Muscle of back (tissue), 11 donors: ENCODE measurements around the gene PLXNA4. TPM values are rescaled to one million over a fixed set of nuclear protein-coding genes. Genes with fewer than 3 reads are reported as not detected.
"Not testable (repeated sequence)": the region's sequence is repeated elsewhere in the genome, so short reads cannot be mapped to it uniquely, and the experiment has no call there.

Experiments used
- DNase-seq, 3 donors: peaks; one replicate each; pipeline versions ENCODE4 v3.0.0 to v3.0.0-alpha.2; 2013
- polyA plus RNA-seq, 10 donors: library from polyadenylated mRNA; unstranded; fragments of 120-200 nt; gene quantifications; one replicate each; pipeline ENCODE4 v1.2.1, GENCODE V29; 2013; ENCODE audit not compliant: insufficient read length in 10 of 10

The PLXNA4 gene
- polyA plus RNA-seq, 10 donors: 2.2 to 8.5 (median 4.0) TPM

DNA sequence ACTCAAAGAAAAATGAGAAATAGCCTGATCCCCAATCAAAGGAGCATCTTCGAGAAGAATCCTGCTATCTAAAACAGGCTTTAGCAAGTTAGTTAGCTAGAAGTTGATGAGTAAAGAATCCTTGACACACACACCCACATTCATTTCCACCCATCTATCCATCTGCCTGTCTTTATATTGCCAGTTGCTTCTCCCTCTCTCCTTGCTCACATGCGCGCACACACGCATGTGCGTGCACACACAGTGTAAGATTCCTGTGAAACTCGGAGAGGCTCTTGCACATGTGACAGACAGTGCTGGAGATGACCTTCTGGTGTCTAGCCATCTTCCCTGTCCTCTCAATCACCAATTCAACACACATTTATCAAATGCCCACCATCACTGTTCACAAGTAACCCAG is 393.3 kb downstream of the PLXNA4 start:
- no peak for DNase-seq

DNA sequence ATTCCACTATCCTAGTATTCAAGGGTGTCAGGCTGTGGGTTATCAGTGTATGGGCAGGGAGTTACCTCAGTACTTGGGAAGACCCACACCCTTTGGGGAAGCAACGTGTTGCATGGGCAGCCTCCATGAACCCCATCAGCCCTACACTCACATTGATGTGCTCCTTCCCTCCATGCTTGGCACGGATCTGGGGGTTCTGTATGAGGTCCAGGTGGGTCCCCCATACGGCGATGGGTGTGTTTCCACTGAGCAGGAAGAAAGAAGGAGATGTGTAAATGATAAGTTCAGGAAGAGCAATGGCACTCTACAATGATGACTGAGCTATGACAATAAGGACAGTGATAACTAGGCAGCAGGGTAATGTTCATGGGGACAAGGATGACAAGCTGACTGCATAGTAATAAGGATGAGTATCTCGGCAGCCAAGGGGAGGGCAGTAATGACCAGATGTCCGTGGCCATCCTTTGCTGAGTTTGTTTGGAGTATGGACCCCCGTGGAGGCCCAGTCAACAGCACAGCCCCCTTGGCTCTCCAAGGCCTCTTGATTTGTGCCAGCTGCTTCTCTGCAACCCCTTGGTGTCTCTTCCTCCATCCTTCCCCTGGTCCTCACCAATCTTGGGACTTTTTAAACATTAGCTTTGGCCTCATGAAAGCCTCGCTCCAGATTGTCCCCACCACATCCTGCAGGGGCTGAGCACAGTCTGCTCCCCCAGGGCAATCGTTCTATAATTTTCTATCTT is 394.2 kb downstream of the PLXNA4 start:
- no peak for DNase-seq

DNA sequence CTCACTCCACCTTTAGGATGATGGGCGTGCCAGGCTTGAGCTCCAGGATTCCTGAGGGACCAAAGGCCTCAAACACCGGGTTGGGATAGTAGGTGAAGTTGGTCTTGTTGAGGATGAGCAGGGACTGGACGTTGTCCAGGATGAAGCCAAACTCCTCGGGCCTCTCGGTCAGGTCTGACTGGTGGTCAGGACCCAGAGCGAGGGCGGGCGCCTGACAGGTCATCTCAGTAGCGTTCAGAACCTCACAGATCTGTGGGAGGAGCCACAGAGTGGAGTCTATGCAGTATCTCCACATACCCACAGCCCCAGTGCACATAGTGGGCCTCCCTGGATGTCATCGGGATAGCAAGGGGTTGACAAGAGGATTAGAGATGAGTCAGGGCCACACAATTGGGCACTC is 394.9 kb downstream of the PLXNA4 start:
- no peak for DNase-seq

DNA sequence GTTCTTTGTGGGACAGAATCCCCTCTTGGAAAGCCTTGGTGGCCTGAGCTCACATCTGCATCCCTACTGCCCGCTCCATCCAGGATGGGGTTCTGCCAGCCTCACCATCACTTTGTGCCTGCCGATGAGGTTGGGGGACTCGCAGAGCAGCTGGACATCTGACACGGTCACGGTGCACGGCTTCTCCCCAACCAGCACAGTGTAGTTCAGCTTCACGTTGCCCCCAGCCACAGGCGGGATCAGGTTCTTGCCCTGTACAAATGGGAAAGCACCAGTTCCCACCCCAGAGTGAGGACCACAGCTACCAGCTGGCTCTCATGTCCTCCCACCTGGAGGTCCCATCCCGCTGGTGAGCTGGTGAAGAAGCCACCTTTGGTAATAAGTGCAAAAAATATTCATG is 395.8 kb downstream of the PLXNA4 start:
- no peak for DNase-seq

DNA sequence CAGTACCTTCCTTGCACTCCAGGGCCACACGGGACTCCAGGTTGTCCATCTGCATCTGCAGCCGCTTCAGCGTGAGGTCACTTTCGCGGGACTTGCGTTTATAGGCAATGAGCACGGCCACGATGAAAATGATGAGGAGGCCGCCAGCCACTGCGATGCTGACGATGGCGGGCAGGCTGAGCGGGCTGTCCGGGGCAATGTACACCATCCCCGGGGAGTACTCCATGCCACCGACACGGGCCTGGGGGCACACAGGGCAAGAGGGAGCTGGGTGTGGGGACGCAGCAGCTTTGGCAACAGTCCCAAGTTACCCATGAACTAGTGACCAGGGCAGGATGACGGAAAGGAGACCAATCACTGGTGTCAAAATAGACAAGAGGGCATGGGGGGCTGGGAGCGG is 396.6 kb downstream of the PLXNA4 start:
- no peak for DNase-seq

DNA sequence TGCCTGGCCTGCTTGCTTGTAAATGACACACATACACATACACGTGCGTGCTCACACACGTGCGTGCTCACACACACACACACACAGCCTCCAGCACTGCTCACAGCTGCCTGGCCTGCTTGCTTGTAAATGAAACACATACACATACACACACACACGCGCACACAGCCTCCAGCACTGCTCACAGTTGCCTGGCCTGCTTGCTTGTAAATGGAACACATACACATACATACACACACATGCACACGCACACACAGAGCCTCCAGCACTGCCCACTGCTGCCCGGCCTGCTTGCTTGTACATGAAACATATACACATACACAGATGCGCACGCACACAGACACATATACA is 397.2 kb downstream of the PLXNA4 start:
- peak in 1 of 3 donors; percentile 19 for DNase-seq

DNA sequence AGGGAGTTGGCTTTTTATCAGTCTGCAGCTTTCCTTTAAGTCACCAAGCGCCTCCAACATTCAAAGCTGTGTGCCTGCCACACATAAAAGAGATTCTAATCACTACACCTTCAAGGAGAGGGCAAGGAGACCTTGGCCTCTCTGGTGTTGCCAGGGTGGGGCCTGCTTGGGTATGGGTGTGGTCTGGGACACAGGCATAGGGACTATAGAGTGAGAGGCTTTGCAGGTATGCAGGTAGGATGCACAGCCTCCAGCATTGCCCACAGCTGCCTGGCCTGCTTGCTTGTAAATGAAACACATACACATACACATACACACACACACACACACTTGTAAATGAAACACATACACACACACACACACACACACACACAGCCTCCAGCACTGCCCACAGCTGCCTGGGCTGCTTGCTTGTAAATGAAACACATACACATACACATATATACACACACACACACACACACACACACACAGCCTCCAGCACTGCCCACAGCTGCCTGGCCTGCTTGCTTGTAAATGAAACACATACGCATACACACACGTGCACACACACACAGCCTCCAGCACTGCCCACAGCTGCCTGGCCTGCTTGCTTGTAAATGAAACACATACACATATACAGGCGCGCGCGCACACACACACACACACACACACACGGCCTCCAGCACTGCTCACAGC is 397.7 kb downstream of the PLXNA4 start:
- DNase-seq: not testable (repeated sequence)

DNA sequence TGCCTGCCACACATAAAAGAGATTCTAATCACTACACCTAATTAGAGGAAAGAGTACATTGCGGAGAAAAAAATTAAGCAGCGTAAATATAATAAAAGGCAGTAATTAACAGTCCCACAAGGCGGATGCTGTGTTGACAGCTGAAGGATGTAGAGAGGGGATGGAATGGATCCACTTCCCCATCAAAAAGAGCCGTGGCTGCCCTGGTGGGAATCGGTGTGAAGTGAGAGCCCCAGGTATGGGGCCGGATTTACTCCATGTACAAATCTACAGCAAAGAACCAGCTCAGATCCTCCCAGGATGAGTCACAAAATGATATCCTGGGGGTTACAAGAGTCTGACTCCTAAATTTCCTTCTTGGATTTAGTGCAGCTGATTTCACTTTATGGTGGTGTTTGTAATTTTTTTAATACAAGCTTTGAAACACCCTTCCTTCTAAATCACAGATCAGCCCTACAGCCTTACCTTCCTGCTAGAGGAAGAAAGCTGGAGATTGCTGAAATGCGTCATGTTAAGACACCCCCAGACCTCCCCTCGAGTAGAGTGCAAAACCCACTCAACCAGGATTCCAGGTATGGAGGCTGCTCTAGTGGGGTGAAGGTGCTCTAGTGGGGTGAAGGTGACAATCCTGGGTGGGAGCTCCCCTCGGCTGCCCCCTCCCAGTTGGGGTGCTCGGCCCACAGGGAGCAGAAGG is 398.4 kb downstream of the PLXNA4 start:
- DNase-seq: no peak

DNA sequence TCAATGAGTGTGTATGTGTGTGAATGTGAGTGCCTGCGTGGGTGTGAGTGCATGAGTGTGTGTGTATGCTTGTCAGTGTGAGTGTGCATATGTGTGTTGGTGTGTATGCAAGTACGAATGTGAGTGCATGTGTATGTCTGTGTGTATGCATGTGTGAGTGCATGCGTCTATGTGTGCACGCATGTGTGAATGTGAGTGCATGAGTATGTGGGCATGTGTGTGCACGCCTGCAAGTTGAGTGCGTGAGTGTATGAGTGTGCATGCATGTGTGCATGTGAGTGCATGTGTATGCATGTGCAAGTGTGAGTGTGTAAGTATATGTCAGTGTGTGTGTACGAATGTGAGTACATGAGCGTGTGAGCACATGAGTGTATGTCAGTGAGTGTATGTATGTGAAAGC is 399.6 kb downstream of the PLXNA4 start:
- DNase-seq: no peak

DNA sequence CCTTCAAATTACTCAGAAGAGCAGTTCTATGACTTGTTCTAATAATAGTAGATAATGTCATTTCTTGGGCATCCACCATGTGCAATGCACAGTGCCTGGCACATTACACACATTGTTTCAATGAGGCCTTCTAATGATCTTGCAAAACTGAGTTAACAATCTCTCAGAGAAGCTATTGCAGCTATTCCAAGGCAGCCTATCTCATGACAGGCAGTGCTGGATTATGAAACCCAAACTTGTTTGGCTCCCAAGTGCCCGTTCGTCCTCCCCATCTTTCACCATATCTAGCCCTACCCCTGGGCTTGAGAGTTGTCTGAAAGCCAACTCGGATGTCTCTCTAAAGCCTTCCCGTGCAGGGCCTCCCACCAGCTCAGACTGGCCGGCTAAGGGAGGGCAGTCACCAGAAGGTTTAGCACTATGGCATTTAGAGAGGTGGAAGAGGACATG is 405.1 kb downstream of the PLXNA4 start:
- no peak for DNase-seq

DNA sequence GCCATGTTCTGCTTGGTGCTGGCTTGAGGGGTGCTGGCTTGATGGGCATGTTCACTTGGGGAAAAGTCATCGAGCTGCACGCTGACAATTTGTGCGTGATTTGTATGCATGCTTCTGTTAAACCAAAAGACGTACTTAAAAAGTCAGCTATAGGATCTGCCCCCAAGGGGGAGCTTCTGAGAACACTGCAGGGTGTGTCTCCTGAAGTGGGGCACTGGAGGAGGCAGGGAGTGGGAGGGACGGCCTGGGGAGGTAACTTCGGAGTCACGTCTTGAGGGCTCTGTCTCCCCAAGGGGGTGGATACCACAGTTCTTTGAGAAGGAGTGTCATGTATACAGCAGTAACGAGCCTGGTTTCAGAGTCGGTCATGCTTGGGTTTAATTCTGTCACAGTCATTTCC is 406.5 kb downstream of the PLXNA4 start:
- no peak for DNase-seq

DNA sequence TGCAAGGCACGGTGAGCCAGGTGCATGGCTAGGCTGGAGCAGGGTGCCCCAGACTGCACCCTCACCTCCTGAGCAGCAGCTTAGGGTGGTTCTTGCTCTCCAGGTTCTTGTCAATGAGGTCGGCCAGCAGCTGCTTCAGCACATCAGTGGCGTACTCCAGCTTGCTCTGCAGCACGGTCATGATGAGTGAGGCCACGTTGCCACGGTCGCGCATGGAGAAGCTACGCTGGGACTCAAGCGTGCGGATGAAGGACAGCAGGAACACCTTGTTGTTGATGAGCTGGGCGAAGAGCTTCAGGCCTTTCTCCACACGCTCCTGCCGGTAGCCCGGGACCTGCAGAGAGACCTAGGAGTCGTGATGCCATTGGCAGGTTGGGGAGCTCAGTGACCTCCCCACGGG is 408.0 kb downstream of the PLXNA4 start:
- no peak for DNase-seq

DNA sequence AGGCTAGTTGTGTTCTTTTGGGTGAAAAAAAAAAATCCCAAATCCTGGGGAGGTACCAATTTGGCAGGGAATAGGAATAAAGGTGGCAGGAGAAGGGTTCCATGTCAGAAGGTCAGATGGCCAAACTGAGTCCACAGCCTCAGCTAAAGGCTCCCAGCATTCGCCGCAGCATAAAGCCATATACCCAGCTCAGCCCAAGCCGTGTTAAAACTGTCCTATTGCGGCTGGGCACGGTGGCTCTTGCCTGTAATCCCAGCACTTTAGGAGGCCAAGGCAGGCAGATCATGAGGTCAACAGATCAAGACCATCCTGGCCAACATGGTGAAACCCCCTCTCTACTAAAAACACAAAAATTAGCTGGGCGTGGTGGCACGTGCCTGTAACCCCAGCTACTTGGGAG is 410.6 kb downstream of the PLXNA4 start:
- not testable (repeated sequence) for DNase-seq

DNA sequence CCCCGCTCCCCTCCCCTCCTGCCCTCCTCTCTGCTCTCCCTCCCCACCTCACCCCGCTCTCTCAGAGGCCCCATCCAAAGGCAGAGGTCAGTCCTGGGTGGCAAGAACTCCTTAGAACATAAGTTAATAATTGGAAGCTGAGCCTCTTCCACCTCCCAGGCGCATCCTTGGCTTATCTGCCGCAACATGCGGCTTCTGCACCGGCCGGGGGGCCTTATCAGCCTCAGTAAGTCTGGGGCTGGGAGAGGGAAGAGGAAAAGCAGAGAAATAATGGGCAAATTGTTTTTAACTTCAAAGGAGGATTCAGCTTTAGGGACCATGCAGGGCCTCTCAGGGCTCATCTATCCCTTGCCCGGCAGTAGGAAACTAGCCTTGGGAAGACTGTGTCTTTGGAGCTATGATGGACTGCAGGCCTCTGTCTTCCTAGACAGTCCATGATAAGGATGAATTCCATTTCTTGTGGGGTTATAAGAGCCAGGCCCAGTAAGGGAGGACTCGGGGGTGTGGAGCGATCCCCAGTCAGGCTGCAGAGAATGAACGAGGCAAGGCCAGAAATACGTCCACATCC is 411.6 kb downstream of the PLXNA4 start:
- DNase-seq: no peak

DNA sequence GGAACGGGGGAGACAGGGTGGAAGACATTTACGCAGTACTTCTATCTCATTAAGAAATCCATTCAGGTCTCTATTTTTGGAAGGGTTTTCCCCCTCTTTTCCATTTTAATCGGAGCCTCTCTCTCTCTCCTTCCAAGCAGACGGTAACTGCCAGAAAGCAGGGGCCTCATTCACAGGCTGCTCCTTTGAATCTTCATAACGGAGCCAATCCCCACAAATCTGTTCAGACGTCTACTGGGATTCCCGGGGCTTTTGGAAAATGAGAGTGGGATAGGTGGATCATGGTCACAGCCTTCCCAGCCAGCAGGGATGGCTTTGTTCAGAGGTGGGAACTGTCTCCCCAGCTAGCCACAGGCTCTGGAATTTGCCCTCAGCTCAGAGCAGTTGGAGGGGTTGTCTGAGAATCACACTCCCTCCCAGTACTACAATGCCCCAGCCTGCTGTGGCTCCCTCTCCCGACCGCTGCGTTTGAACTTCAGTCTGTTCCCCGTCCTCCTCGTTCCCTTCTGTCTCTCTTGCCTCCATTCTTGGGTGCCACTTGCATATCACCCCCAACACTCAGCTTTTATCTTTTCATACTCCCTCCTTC is 413.6 kb downstream of the PLXNA4 start:
- peak in 2 of 3 donors; percentile 27 to 61 for DNase-seq

DNA sequence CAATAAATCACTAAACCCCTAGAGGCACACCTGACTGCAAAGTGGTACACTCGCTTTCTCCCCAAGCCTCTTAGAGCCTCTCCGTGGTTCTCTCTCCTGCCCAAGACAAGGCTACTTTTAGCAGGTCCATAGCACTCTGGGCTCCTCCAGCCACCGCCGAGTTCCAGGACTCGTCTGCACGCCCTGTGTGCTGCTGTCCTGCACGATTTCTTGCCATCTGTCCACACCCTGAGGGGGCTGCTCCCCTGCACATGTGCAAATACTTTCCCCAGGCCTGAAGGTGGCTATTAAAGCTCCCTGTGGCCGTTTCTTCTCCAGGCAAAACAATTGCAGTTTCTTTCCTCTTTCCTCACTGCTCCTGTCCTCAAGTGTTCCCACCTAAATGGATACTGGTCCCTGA is 414.3 kb downstream of the PLXNA4 start:
- DNase-seq: peak in 1 of 3 donors; percentile 13

DNA sequence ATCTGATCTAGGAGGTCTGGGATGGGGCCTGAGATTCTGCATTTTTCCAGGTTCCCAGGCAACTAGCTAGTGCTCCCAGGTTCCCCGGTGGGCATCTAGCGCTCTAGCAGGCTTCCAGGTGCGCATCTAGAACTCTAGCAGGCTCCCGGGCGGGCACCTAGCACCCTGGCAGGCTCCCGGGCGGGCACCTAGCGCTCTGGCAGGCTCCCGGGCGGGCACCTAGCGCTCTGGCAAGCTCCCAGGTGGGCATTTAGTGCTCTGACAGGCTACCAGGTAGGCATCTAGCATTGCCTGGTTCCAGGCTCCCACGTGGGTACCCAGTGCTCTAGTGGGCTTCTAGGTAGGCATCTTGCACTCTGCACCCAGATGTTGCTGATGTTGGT is 414.7 kb downstream of the PLXNA4 start:
- no peak for DNase-seq

DNA sequence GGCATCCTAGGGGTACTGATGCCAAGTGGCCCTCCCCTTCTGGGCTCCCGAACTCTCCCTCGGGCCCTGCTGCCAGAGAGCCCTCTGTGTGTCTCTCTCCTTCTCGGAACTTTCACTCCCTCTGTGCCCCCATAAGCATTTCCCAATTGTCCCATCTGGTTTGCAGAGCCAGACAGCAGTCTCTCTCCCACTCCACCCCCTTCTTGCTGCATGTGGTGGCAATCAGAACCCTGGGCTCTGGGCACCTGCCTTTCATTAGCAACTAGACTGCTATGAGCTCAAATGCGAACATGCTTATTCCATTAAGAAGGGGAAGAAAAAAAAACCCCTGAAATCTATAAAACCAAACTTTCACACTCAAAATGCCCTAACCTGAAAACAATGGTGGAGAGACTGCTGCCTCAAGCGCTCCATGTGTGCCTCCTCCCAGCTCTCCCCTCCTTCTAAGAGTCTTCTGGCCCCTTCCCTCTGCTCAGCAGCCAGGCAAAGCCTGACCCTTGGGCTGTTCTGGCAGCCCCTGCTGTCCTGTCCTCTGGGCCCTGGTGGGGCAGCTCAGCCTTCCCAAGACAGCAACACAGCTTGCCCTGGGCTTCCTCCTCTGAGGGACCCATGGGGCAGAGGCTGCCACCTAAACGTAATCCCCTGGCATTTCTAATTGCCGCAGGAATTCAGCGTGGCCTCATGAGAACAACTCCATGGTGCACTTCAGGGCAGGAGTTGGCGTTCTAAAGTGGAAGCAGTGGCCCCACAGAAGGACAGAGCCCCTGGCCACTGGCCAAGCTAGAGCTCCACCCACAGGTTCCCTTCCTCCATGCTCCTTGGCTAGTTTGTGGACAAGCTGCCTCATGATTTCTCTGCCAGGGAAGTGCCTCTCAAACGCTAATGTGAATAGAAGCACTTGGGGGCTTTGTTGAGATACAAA is 415.4 kb downstream of the PLXNA4 start:
- DNase-seq: peak in 1 of 3 donors; percentile 26

DNA sequence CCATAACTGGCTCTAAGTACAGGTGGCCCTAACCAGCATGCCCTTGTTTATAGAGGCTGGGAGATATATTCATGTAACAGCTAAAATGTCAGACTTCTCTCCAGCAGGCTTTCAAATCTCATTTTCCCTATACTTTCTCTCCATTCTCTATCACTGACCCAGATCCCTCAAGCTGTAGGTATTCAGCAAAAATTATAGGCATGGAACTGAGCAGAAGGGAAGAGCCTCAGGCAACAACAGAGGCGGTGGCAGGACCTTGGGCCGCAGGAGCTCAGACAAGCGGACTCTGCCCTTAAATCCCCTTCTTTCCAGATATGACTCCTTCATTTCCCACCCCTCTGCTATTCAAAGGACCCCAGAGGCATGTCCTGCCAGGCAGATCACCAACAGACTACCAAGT is 417.4 kb downstream of the PLXNA4 start:
- DNase-seq: no peak

DNA sequence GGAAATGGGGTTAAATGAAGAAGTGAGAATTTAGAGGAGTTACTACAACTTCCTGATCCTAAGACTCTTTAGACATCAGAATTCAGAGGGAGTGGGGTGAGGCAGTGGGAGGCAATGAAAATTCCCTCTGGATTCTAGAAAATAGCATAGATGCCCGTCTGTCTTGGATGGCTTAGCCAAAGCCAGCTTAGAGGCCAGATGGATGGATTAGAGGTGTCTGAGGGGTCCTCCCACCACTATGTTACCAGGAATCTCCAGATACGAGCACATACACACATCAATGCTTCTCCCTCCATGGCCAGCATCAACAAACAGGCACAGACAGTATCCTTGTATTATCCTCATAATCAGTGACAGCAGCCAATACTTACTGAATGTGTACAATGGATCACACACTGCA is 418.1 kb downstream of the PLXNA4 start:
- DNase-seq: no peak

DNA sequence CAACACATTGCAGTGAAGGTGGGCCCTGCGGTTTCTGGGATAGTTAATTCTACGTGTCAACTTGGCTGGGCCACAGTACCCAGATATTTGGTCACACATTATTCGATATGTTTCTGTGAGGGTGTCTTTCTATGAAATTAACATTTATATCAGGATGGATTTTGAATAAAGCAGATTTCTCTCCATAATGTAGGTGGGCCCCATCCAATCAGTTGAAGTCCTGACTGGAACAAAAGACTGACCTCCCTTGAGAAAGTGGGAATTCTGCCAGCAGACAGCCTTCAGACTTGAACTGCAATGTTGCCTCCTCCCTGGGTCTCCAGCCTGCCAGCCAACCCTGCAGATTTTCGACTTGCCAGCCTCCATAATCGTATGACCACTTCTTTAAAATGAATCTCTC is 420.6 kb downstream of the PLXNA4 start:
- DNase-seq: no peak
